ENCODE results near the gene ANKRD18A. TPM values are rescaled to one million over a fixed set of nuclear protein-coding genes. Genes with fewer than 3 reads are reported as not detected.

Gene ANKRD18A
- total RNA-seq, 2 donors from 2014 or later: 7.2 to 9.9 TPM

GRCh38 chr9:38652486-38652885, 32.1 kb upstream of the ANKRD18A start:
- no peak overlapping the region for H3K4me3 ChIP-seq
- H3K27me3 ChIP-seq: no peaks in the 10 kb centered on the region
- no peak for TF ChIP-seq CTCF (IDR thresholded peaks at IDR 0.05)
- H3K9me3 ChIP-seq: no peaks in the 10 kb centered on the region
- no peaks in the 10 kb centered on the region for H3K4me1 ChIP-seq
- no peak for DNase-seq
- H3K36me3 ChIP-seq: no peaks in the 10 kb centered on the region
- H3K27ac ChIP-seq: no peak overlapping the region
- intact Hi-C loops (cut with DNase I): no loop called here
- no peak overlapping the region for H3K9ac ChIP-seq (ENCODE audit: low read depth in 2 of 2, low read length in 2 of 2)

- no peaks in the 10 kb centered on the region for H3K9me3 ChIP-seq
- H3K36me3 ChIP-seq: no peaks in the 10 kb centered on the region
- H3K4me1 ChIP-seq: no peaks in the 10 kb centered on the region
- no peak overlapping the region for H3K9ac ChIP-seq (ENCODE audit: low read depth in 2 of 2, low read length in 2 of 2)
- no peak for TF ChIP-seq CTCF (IDR thresholded peaks at IDR 0.05)
- intact Hi-C loops (cut with DNase I): no loop called here
- no peaks in the 10 kb centered on the region for H3K27me3 ChIP-seq
- no peak overlapping the region for H3K27ac ChIP-seq
- H3K4me3 ChIP-seq: no peak overlapping the region
- no peak for DNase-seq
Measured at GRCh38 chr9:38652044-38652443, 31.6 kb upstream of the ANKRD18A start.

- H3K4me1 ChIP-seq: no peaks in the 10 kb centered on the region
- H3K27me3 ChIP-seq: no peaks in the 10 kb centered on the region
- intact Hi-C loops (cut with DNase I): no loop called here
- no peaks in the 10 kb centered on the region for H3K36me3 ChIP-seq
- no peak overlapping the region for H3K4me3 ChIP-seq
- no peak for DNase-seq
- H3K27ac ChIP-seq: no peak overlapping the region
- no peaks in the 10 kb centered on the region for H3K9me3 ChIP-seq
- no peak overlapping the region for H3K9ac ChIP-seq (ENCODE audit: low read depth in 2 of 2, low read length in 2 of 2)
- TF ChIP-seq CTCF (IDR thresholded peaks at IDR 0.05): no peak
Measured at GRCh38 chr9:38651400-38652042, 31.1 kb upstream of the ANKRD18A start.

- Histone ChIP-seq H3K9ac (ENCODE audit: low read depth in 2 of 2, low read length in 2 of 2) (no peak overlapping the region), H3K36me3 (no peaks in the 10 kb centered on the region), H3K27ac (no peak overlapping the region), H3K27me3 (no peaks in the 10 kb centered on the region), H3K4me1 (no peaks in the 10 kb centered on the region), H3K9me3 (no peaks in the 10 kb centered on the region), H3K4me3 (no peak overlapping the region)
- intact Hi-C loops (cut with DNase I): no loop called here
- TF ChIP-seq CTCF (IDR thresholded peaks at IDR 0.05): no peak
- no peak for DNase-seq
Measured at GRCh38 chr9:38650564-38650963, 30.2 kb upstream of the ANKRD18A start.

- no peak overlapping the region for H3K9ac ChIP-seq (ENCODE audit: low read depth in 2 of 2, low read length in 2 of 2)
- no peak for TF ChIP-seq CTCF (IDR thresholded peaks at IDR 0.05)
- H3K9me3 ChIP-seq: no peaks in the 10 kb centered on the region
- H3K4me1 ChIP-seq: no peaks in the 10 kb centered on the region
- no peaks in the 10 kb centered on the region for H3K36me3 ChIP-seq
- intact Hi-C loops (cut with DNase I): loop anchor here (10.0 kb wide), 1 partner anchor 55 kb away; no protein-coding TSS in a partner anchor
- no peak for DNase-seq
- H3K4me3 ChIP-seq: no peak overlapping the region
- H3K27me3 ChIP-seq: no peaks in the 10 kb centered on the region
- no peak overlapping the region for H3K27ac ChIP-seq
Measured at GRCh38 chr9:38649731-38650363, 29.5 kb upstream of the ANKRD18A start.

All from colonic mucosa (tissue), 4 donors.